Endothelial cell of umbilical vein (primary cell): ENCODE measurements around the gene ULBP2. TPM values are rescaled to one million over a fixed set of nuclear protein-coding genes. Genes with fewer than 3 reads are reported as not detected.

Source experiments
- BruUV-seq: library from RNA; stranded (reverse); fragments of 400-500 nt; replicated peaks from 2 replicates; lab custom pipeline; 2021; lab: Mats Ljungman, UMichigan
- CTCF ChIA-PET: fragments of 300-600, 350-600 bp; sonication (Branson Sonifier 250); formaldehyde crosslinking; loops from one replicate; lab custom pipeline; 2021; ENCODE audit warnings: antibody characterized with exemption, inconsistent platforms; lab: Charles Lee
- POLR2A ChIA-PET: fragments of 300-600, 350-600 bp; sonication (Branson Sonifier 250); formaldehyde crosslinking; loops from one replicate; lab custom pipeline; 2021; ENCODE audit warnings: antibody characterized with exemption, inconsistent platforms; lab: Charles Lee
- DNase-seq: peaks from one replicate; pipeline ENCODE4 v3.0.0-alpha.2; 2011; ENCODE audit warnings: low read depth, low spot score
- FAIRE-seq: peaks from 2 replicates; lab custom pipeline; 2011; peaks lifted over from hg19 to GRCh38; lab: Jason Lieb, UNC
- H2AFZ ChIP-seq: 2 replicates; pipeline ENCODE4 v1.6.0; 2012; ENCODE audit warnings: low read depth, low read length, control low read depth, inconsistent platforms
- H3K27ac ChIP-seq: 2 replicates; pipeline ENCODE4 v1.5.1; 2011; ENCODE audit warnings: low read depth, mild to moderate bottlenecking, control low read depth, low read length, moderate library complexity; ENCODE audit not compliant: insufficient read depth
- H3K27me3 ChIP-seq, 2 experiments: 2 replicates each; pipeline versions ENCODE4 v1.6.0 to v1.6.1; 2011; ENCODE audit warnings: low read length in 2 of 2, mixed read lengths in 1 of 2; ENCODE audit not compliant: control insufficient read depth in 2 of 2, insufficient read depth in 2 of 2
- H3K36me3 ChIP-seq, 2 experiments: 2 replicates in 1 of 2; 3 replicates in 1 of 2; pipeline ENCODE4 v1.5.1; 2011; ENCODE audit warnings: low read length in 2 of 2, mild to moderate bottlenecking in 1 of 2, moderate library complexity in 1 of 2; ENCODE audit not compliant: control insufficient read depth in 2 of 2, insufficient read depth in 2 of 2; ENCODE audit errors: extremely low read depth in 1 of 2
- H3K4me1 ChIP-seq: 3 replicates; pipeline ENCODE4 v1.5.1; 2011; ENCODE audit warnings: mild to moderate bottlenecking, low read length; ENCODE audit not compliant: control insufficient read depth, insufficient read depth; ENCODE audit errors: extremely low read depth
- H3K4me2 ChIP-seq: 2 replicates; pipeline ENCODE4 v1.6.1; 2011; ENCODE audit warnings: low read length, control low read depth, mixed read lengths; ENCODE audit not compliant: insufficient read depth
- H3K4me3 ChIP-seq, 3 experiments: fragments of 200-600 bp in 1 of 3; sonication (generic), shearing (Covaris generic) in 1 of 3; replicated peaks in 1 of 3; 2 replicates each; pipeline ENCODE4 v1.5.1; 2011 to 2016; ENCODE audit warnings: control low read depth in 3 of 3, low read length in 3 of 3, mild to moderate bottlenecking in 2 of 3, inconsistent platforms in 1 of 3, low read depth in 1 of 3, moderate library complexity in 1 of 3; ENCODE audit not compliant: insufficient read depth in 1 of 3
- H3K79me2 ChIP-seq: 2 replicates; pipeline ENCODE4 v1.6.0; 2012; ENCODE audit warnings: low read length, inconsistent platforms; ENCODE audit not compliant: control insufficient read depth, insufficient read depth
- H3K9ac ChIP-seq: replicated peaks from 2 replicates; pipeline ENCODE3; 2011; ENCODE audit warnings: low read length, control low read depth; ENCODE audit not compliant: insufficient read depth; ENCODE audit errors: extremely low read depth
- H3K9me1 ChIP-seq: replicated peaks from 3 replicates; pipeline ENCODE4 v1.6.0; 2011; ENCODE audit warnings: mild to moderate bottlenecking, low read length; ENCODE audit not compliant: control insufficient read depth, insufficient read depth; ENCODE audit errors: extremely low read depth
- H3K9me3 ChIP-seq: replicated peaks from 2 replicates; pipeline ENCODE4 v1.5.1; 2012; ENCODE audit warnings: low read length, inconsistent platforms; ENCODE audit not compliant: control insufficient read depth, insufficient read depth
- H4K20me1 ChIP-seq: replicated peaks from 2 replicates; pipeline ENCODE3; 2011; ENCODE audit warnings: mild to moderate bottlenecking, low read length; ENCODE audit not compliant: control insufficient read depth, insufficient read depth; ENCODE audit errors: extremely low read depth
- EZH2 ChIP-seq: IDR thresholded peaks from 2 replicates; pipeline ENCODE4 v1.6.1; 2012; ENCODE audit warnings: borderline replicate concordance, low read depth, mild to moderate bottlenecking, moderate library complexity, low read length, inconsistent platforms; ENCODE audit not compliant: severe bottlenecking
- FOS ChIP-seq: IDR thresholded peaks from 2 replicates; pipeline ENCODE4 v1.6.1; 2011; ENCODE audit warnings: mild to moderate bottlenecking, low read length, moderate library complexity, borderline replicate concordance; ENCODE audit not compliant: insufficient read depth
- GATA2 ChIP-seq: IDR thresholded peaks from 2 replicates; pipeline ENCODE4 v1.7.0; 2011; ENCODE audit warnings: low read depth, mild to moderate bottlenecking, moderate library complexity, mixed read lengths, low read length; ENCODE audit not compliant: insufficient read length, insufficient read depth
- JUN ChIP-seq: IDR thresholded peaks from 2 replicates; pipeline ENCODE4 v1.6.1; 2011; ENCODE audit warnings: borderline replicate concordance, low read depth; ENCODE audit not compliant: insufficient read length, insufficient read depth
- MYC ChIP-seq: IDR thresholded peaks from one replicate; pipeline ENCODE4 v1.6.1; 2011; ENCODE audit warnings: mild to moderate bottlenecking, low read depth, low read length
- POLR2A ChIP-seq: IDR thresholded peaks from 2 replicates; pipeline ENCODE4 v1.6.1; 2012; ENCODE audit warnings: low read depth, mild to moderate bottlenecking, control low read depth, low read length
- POLR2AphosphoS5 ChIP-seq: IDR thresholded peaks from 2 replicates; pipeline ENCODE4 v1.6.1; 2012; ENCODE audit warnings: low read depth, mild to moderate bottlenecking, control low read depth, low read length, moderate library complexity; ENCODE audit not compliant: insufficient read depth
- dilution Hi-C: fragments of 300-500 bp; cut with MboI; formaldehyde crosslinking; loops from one replicate; pipeline ENCODE4 v1.15.0; 2019; ENCODE audit warnings: low sequenced_read_pairs; ENCODE audit not compliant: extremely low pct_ligation_motif_present
- intact Hi-C: fragments of 100-400 bp; cut with micrococcal nuclease; formaldehyde crosslinking; loops from one replicate; pipeline ENCODE4 v1.10.0; 2022
- polyA plus RNA-seq, 4 experiments: library from polyadenylated mRNA; depleted of rRNA in 3 of 4; stranded (reverse) in 3 of 4; unstranded in 1 of 4; fragments of >200 nt; gene quantifications; 2 replicates each; pipeline versions ENCODE4 v1.2.1 to v1.2.3, GENCODE V29; 2011 to 2012; ENCODE audit warnings: missing spikeins in 1 of 4
- total RNA-seq: library from RNA; stranded (reverse); gene quantifications from 2 replicates; pipeline ENCODE4 v1.2.3, GENCODE V29; 2021
- TF ChIP-seq, protein P1 (sequence below): IDR thresholded peaks from 2 replicates; pipeline ENCODE4 v1.6.1; 2011; ENCODE audit not compliant: insufficient read depth, insufficient read length
- TF ChIP-seq, protein P2 (sequence below), 2 donors: IDR thresholded peaks; 1 replicate in 1 of 2; 2 replicates in 1 of 2; pipeline ENCODE4 v1.5.1; 2011; ENCODE audit warnings: low read length in 2 of 2, mild to moderate bottlenecking in 2 of 2, moderate library complexity in 2 of 2, control low read depth in 1 of 2, inconsistent platforms in 1 of 2, low read depth in 1 of 2; ENCODE audit not compliant: insufficient read depth in 1 of 2; ENCODE audit errors: extremely low read depth in 1 of 2

Gene ULBP2
- total and polyA plus RNA-seq, 2 donors (not counting 3 experiments of a cell fraction or from before 2014, with no cell fraction given) = 7.0 to 22.8 TPM

DNA sequence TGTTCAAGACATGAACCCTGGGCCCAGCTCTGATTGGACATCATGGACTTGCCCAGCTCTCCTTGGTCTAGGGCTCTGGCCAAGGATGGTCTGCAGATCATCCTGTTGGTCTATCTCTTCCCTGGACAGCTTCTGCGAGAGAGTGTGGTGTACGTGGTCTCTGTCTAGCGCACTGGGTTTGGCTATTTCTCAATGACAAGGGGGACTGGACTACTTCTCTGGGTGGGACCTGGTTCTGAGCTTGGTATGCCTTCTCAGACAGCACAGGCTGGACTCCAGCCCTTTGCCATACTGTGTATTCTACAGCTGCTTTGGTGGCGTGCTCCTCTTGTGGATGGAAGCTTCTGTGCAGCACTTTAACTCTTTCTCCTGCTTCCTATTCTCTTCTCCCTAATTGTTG lies 35.4 kb upstream of the ULBP2 start:
- FAIRE-seq (no peak), DNase-seq (no peak)
- peaks cover 4 to 15% of the 10 kb centered on the region in 2 experiments for H3K27me3 ChIP-seq
- intact Hi-C loops (no loop called here), dilution Hi-C loops (no loop called here)
- H4K20me1 ChIP-seq = no peaks in the 10 kb centered on the region
- H3K79me2 ChIP-seq = no peaks in the 10 kb centered on the region
- no peak overlapping the region for H2AFZ ChIP-seq
- H3K4me3 ChIP-seq = no peak overlapping the region
- no peaks in the 10 kb centered on the region for H3K4me1 ChIP-seq
- ChIA-PET POLR2A (no interaction called here), CTCF (interaction anchor here (0.8 to 2.0 kb wide), 5 partner anchors 9 to 697 kb away, joined by 3 to 7 read pairs (median 4); no protein-coding TSS in a partner anchor)
- BruUV-seq = no TSS peak
- no peaks in the 10 kb centered on the region for H3K9me1 ChIP-seq
- no peak overlapping the region for H3K9ac ChIP-seq
- no peak overlapping the region for H3K4me2 ChIP-seq
- TF ChIP-seq POLR2A = no peak
- TF ChIP-seq GATA2 = no peak
- TF ChIP-seq, protein P1, sequence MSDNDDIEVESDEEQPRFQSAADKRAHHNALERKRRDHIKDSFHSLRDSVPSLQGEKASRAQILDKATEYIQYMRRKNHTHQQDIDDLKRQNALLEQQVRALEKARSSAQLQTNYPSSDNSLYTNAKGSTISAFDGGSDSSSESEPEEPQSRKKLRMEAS = no peak
- TF ChIP-seq FOS = no peak
- TF ChIP-seq, protein P2, sequence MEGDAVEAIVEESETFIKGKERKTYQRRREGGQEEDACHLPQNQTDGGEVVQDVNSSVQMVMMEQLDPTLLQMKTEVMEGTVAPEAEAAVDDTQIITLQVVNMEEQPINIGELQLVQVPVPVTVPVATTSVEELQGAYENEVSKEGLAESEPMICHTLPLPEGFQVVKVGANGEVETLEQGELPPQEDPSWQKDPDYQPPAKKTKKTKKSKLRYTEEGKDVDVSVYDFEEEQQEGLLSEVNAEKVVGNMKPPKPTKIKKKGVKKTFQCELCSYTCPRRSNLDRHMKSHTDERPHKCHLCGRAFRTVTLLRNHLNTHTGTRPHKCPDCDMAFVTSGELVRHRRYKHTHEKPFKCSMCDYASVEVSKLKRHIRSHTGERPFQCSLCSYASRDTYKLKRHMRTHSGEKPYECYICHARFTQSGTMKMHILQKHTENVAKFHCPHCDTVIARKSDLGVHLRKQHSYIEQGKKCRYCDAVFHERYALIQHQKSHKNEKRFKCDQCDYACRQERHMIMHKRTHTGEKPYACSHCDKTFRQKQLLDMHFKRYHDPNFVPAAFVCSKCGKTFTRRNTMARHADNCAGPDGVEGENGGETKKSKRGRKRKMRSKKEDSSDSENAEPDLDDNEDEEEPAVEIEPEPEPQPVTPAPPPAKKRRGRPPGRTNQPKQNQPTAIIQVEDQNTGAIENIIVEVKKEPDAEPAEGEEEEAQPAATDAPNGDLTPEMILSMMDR (IDR thresholded peaks at IDR 0.05; ENCODE audit: extremely low read depth in 1 of 2, insufficient read depth in 1 of 2, low read depth in 1 of 2, low read length in 2 of 2) = no peak
- TF ChIP-seq POLR2AphosphoS5 = no peak
- TF ChIP-seq EZH2 = no peak
- no peak for TF ChIP-seq JUN
- TF ChIP-seq MYC = no peak
- no peaks in the 10 kb centered on the region for H3K36me3 ChIP-seq
- H3K9me3 ChIP-seq = no peaks in the 10 kb centered on the region
- H3K27ac ChIP-seq = no peak overlapping the region
